Natural killer cell (primary cell): ENCODE results near the gene CATSPERD. TPM values are rescaled to one million over a fixed set of nuclear protein-coding genes. Genes with fewer than 3 reads are reported as not detected.
A peak's percentile ranks its signal among the peaks of the same experiment; 100 is the strongest.

ENCODE experiments used
- ATAC-seq, 3 donors: fragments of 150-1000 bp in 2 of 3; fragments of 200-7000 bp in 1 of 3; cut with Tn5 transposase; 1 replicate in 1 of 3; 2 replicates in 2 of 3; pipeline ENCODE4 v1.10.0; 2021; ENCODE audit warnings: mild to moderate bottlenecking in 2 of 3, moderate library complexity in 2 of 3
- DNase-seq, 2 donors: peaks; one replicate each; pipeline versions ENCODE4 v3.0.0 to v3.0.0-alpha.2; 2013 to 2021; ENCODE audit warnings: mixed read lengths in 1 of 2
- H3K27ac ChIP-seq: one replicate; pipeline ENCODE4 v1.5.1; 2013; ENCODE audit warnings: mild to moderate bottlenecking, low read length
- H3K27me3 ChIP-seq: one replicate; pipeline ENCODE4 v1.6.1; 2013; ENCODE audit warnings: low read length; ENCODE audit not compliant: control insufficient read depth, insufficient read depth
- H3K36me3 ChIP-seq: one replicate; pipeline ENCODE4 v1.6.1; 2013; ENCODE audit warnings: low read length; ENCODE audit not compliant: control insufficient read depth, insufficient read depth
- H3K4me1 ChIP-seq: one replicate; pipeline ENCODE4 v1.6.1; 2013; ENCODE audit warnings: low read length; ENCODE audit not compliant: control insufficient read depth, insufficient read depth
- H3K4me3 ChIP-seq: one replicate; pipeline ENCODE4 v1.5.1; 2013; ENCODE audit warnings: low read length
- H3K9me3 ChIP-seq: one replicate; pipeline ENCODE4 v1.6.1; 2013; ENCODE audit warnings: low read length; ENCODE audit not compliant: control insufficient read depth, insufficient read depth
- H3K27ac Mint-ChIP-seq, 2 donors: one replicate each; pipeline ENCODE4 v1.8.0; 2022; ENCODE audit warnings: mild to moderate bottlenecking in 2 of 2, mixed read lengths in 2 of 2, moderate library complexity in 1 of 2
- H3K27me3 Mint-ChIP-seq, 2 donors: one replicate each; pipeline ENCODE4 v1.8.0; 2022; ENCODE audit warnings: low read depth in 2 of 2, mixed read lengths in 2 of 2
- H3K36me3 Mint-ChIP-seq: one replicate; pipeline ENCODE4 v1.8.0; 2022; ENCODE audit warnings: mixed read lengths
- H3K4me1 Mint-ChIP-seq, 2 donors: one replicate each; pipeline ENCODE4 v1.8.0; 2022; ENCODE audit warnings: mixed read lengths in 2 of 2
- H3K4me3 Mint-ChIP-seq: one replicate; pipeline ENCODE4 v1.8.0; 2022; ENCODE audit warnings: mild to moderate bottlenecking, moderate library complexity, mixed read lengths
- H3K9me3 Mint-ChIP-seq, 2 donors: one replicate each; pipeline ENCODE4 v1.8.0; 2022; ENCODE audit warnings: mixed read lengths in 2 of 2
- CTCF ChIP-seq: fragments of 200-600 bp; IDR thresholded peaks from one replicate; pipeline ENCODE4 v1.8.0; 2022; ENCODE audit warnings: antibody characterized with exemption
- WGBS: methylation state at CpG from one replicate; pipeline ENCODE4 v1.1.7; 2013; ENCODE audit warnings: missing lambda C conversion rate; ENCODE audit not compliant: insufficient coverage; 5-methylcytosine and 5-hydroxymethylcytosine counted together
- intact Hi-C: fragments of 100-400 bp; cut with micrococcal nuclease; formaldehyde crosslinking; loops from one replicate; pipeline ENCODE4 v1.14.2; 2022
- total RNA-seq, 4 donors: library from RNA; stranded (reverse); fragments of 120-200 nt in 1 of 4; gene quantifications; one replicate each; pipeline versions ENCODE4 v1.2.3 to v1.2.4, GENCODE V29; 2013 to 2022

CATSPERD gene
- total RNA-seq, 3 donors from 2014 or later (not counting 1 experiment from before 2014, with no cell fraction given): not detected

- Histone ChIP-seq H3K27ac (no peak overlapping the region), H3K4me1 (no peaks in the 10 kb centered on the region), H3K27me3 (no peaks in the 10 kb centered on the region), H3K36me3 (peaks cover 52% of the 10 kb centered on the region), H3K4me3 (no peak overlapping the region), H3K9me3 (no peaks in the 10 kb centered on the region)
- WGBS: 97% methylated on average over 40 of the region's 40 CpGs
- Mint-ChIP-seq H3K4me1 (peaks cover 0 to 5% of the 10 kb centered on the region in 2 donors), H3K27ac (no peak overlapping the region), H3K27me3 (no peaks in the 10 kb centered on the region), H3K4me3 (no peak overlapping the region), H3K9me3 (no peaks in the 10 kb centered on the region), H3K36me3 (no peaks in the 10 kb centered on the region)
- no peak for ATAC-seq
- no peak for TF ChIP-seq CTCF
- intact Hi-C loops: no loop called here
- DNase-seq: peak in 1 of 2 donors; percentile 1
Observed at GRCh38 chr19:5703819-5704818, 16.3 kb upstream of the CATSPERD start.

- Histone ChIP-seq H3K36me3 (peaks cover 51% of the 10 kb centered on the region), H3K4me3 (no peak overlapping the region), H3K4me1 (no peaks in the 10 kb centered on the region), H3K9me3 (no peaks in the 10 kb centered on the region), H3K27me3 (no peaks in the 10 kb centered on the region), H3K27ac (no peak overlapping the region)
- H3K27ac Mint-ChIP-seq: no peak overlapping the region
- no peaks in the 10 kb centered on the region for H3K27me3 Mint-ChIP-seq
- ATAC-seq (no peak), DNase-seq (peak in 1 of 2 donors; percentile 5)
- no peak overlapping the region for H3K4me3 Mint-ChIP-seq
- no peaks in the 10 kb centered on the region for H3K36me3 Mint-ChIP-seq
- intact Hi-C loops: no loop called here
- WGBS: 91% methylated on average over 16 of the region's 16 CpGs
- H3K4me1 Mint-ChIP-seq: peaks cover 0 to 5% of the 10 kb centered on the region in 2 donors
- H3K9me3 Mint-ChIP-seq: no peaks in the 10 kb centered on the region
- TF ChIP-seq CTCF: no peak
Observed at GRCh38 chr19:5705552-5705951, 14.9 kb upstream of the CATSPERD start.

GRCh38 chr19:5706876-5707573, 13.4 kb upstream of the CATSPERD start:
- no peaks in the 10 kb centered on the region for H3K36me3 Mint-ChIP-seq
- WGBS: 97% methylated on average over 35 of the region's 35 CpGs
- Histone ChIP-seq H3K9me3 (no peaks in the 10 kb centered on the region), H3K36me3 (peaks cover 60% of the 10 kb centered on the region), H3K4me1 (no peaks in the 10 kb centered on the region), H3K4me3 (no peak overlapping the region), H3K27ac (no peak overlapping the region), H3K27me3 (no peaks in the 10 kb centered on the region)
- DNase-seq (no peak), ATAC-seq (no peak)
- no peaks in the 10 kb centered on the region for H3K9me3 Mint-ChIP-seq
- intact Hi-C loops: no loop called here
- H3K27me3 Mint-ChIP-seq: no peaks in the 10 kb centered on the region
- no peak for TF ChIP-seq CTCF
- H3K4me3 Mint-ChIP-seq: no peak overlapping the region
- peaks cover 0 to 5% of the 10 kb centered on the region in 2 donors for H3K4me1 Mint-ChIP-seq
- no peak overlapping the region for H3K27ac Mint-ChIP-seq
